Activated naive CD4-positive, alpha-beta T cell treated with Interleukin-2 at 50 U/mL for 16 hours (primary cell): ENCODE results near the gene IL16.
"Not testable (repeated sequence)": the region's sequence is repeated elsewhere in the genome, so short reads cannot be mapped to it uniquely, and the experiment has no call there.

Experiments used
- DNase-seq: peaks from one replicate; pipeline ENCODE4 v3.0.0-alpha.2; 2020

The IL16 gene

GRCh38 chr15:81317642-81318017 is 121.0 kb downstream of the IL16 start:
- no peak for DNase-seq

- no peak for DNase-seq
Observed at GRCh38 chr15:81321667-81322066, 125.0 kb downstream of the IL16 start.

GRCh38 chr15:81322676-81323253 is 126.1 kb downstream of the IL16 start:
- no peak for DNase-seq

- no peak for DNase-seq
Observed at GRCh38 chr15:81323559-81323943, 126.9 kb downstream of the IL16 start.

- DNase-seq: peak; percentile 97
Observed at GRCh38 chr15:81323944-81324881, 127.5 kb downstream of the IL16 start, which contains the start of gene STARD5. Gene STARD5, minus strand, starts transcription at chr15:81324141. Its CDS starts 42 bp downstream, at chr15:81324099.

- no peak for DNase-seq
Observed at GRCh38 chr15:81326466-81327212, 130.0 kb downstream of the IL16 start.

GRCh38 chr15:81327516-81327915 is 130.8 kb downstream of the IL16 start:
- DNase-seq: no peak

- DNase-seq: no peak
Observed at GRCh38 chr15:81329446-81329845, 132.8 kb downstream of the IL16 start.

- no peak for DNase-seq
Observed at GRCh38 chr15:81330366-81331090, 133.8 kb downstream of the IL16 start.

GRCh38 chr15:81331141-81331540 is 134.5 kb downstream of the IL16 start:
- DNase-seq: not testable (repeated sequence)

GRCh38 chr15:81331600-81331999 is 134.9 kb downstream of the IL16 start:
- DNase-seq: no peak

- no peak for DNase-seq
Observed at GRCh38 chr15:81332326-81332725, 135.6 kb downstream of the IL16 start.

GRCh38 chr15:81333363-81333762 is 136.7 kb downstream of the IL16 start:
- no peak for DNase-seq

GRCh38 chr15:81334768-81335435 is 138.2 kb downstream of the IL16 start:
- DNase-seq: no peak

GRCh38 chr15:81335631-81336030 is 139.0 kb downstream of the IL16 start:
- no peak for DNase-seq

- DNase-seq: peak; percentile 33
Observed at GRCh38 chr15:81336568-81336967, 139.9 kb downstream of the IL16 start.

- no peak for DNase-seq
Observed at GRCh38 chr15:81337241-81337640, 140.6 kb downstream of the IL16 start.

GRCh38 chr15:81337713-81338157 is 141.1 kb downstream of the IL16 start:
- DNase-seq: no peak

GRCh38 chr15:81338170-81339007 is 141.7 kb downstream of the IL16 start:
- DNase-seq: no peak

- no peak for DNase-seq
Observed at GRCh38 chr15:81339321-81339720, 142.6 kb downstream of the IL16 start.

GRCh38 chr15:81339851-81340250 is 143.2 kb downstream of the IL16 start:
- no peak for DNase-seq
